Posterior vena cava (tissue), 2 donors: ENCODE measurements around the gene USP33. TPM values are rescaled to one million over a fixed set of nuclear protein-coding genes. Genes with fewer than 3 reads are reported as not detected.
A peak's percentile ranks its signal among the peaks of the same experiment; 100 is the strongest.
"Not testable (repeated sequence)": the region's sequence is repeated elsewhere in the genome, so short reads cannot be mapped to it uniquely, and the experiment has no call there.

Source experiments
- DNase-seq: peaks from one replicate; pipeline ENCODE4 v3.0.0-alpha.2; 2020; ENCODE audit warnings: low spot score
- intact Hi-C, 2 donors: fragments of 100-400 bp; cut with DNase I; formaldehyde crosslinking; loops; one replicate each; pipeline versions ENCODE4 v1.14.1 to v1.14.2; 2022 to 2023
- long read RNA-seq, 2 donors: library from polyadenylated mRNA; unstranded; transcript quantifications; one replicate each; pipeline ENCODE4 v2.0.0, GENCODE V29; 2020 to 2021
- total RNA-seq, 2 donors: library from RNA; stranded (reverse); fragmentation: NEBNext Ultra II Directional; extraction: Animal tissue kit (Norgen Biotek cat#: 25700); gene quantifications; one replicate each; pipeline ENCODE4 v1.2.1, GENCODE V29; 2021
- donor health status: DM: yes; HTN: yes; CAD: no.
- donor health status: DM: yes; HTN: yes; CAD: no.

Gene USP33
- total RNA-seq, result 10 to 100 TPM; 61.5 to 64.9 TPM
- long read RNA-seq, donor 1, full-length matches to known transcripts, result 9 of 25 reads
- long read RNA-seq, donor 1, partial matches to known transcripts, result 3 of 25 reads
- long read RNA-seq, donor 1, other reads (novel, unspliced or antisense), result 13 of 25 reads
- long read RNA-seq, donor 2, partial matches to known transcripts, result 25 of 43 reads
- long read RNA-seq, donor 2, other reads (novel, unspliced or antisense), result 18 of 43 reads

DNA sequence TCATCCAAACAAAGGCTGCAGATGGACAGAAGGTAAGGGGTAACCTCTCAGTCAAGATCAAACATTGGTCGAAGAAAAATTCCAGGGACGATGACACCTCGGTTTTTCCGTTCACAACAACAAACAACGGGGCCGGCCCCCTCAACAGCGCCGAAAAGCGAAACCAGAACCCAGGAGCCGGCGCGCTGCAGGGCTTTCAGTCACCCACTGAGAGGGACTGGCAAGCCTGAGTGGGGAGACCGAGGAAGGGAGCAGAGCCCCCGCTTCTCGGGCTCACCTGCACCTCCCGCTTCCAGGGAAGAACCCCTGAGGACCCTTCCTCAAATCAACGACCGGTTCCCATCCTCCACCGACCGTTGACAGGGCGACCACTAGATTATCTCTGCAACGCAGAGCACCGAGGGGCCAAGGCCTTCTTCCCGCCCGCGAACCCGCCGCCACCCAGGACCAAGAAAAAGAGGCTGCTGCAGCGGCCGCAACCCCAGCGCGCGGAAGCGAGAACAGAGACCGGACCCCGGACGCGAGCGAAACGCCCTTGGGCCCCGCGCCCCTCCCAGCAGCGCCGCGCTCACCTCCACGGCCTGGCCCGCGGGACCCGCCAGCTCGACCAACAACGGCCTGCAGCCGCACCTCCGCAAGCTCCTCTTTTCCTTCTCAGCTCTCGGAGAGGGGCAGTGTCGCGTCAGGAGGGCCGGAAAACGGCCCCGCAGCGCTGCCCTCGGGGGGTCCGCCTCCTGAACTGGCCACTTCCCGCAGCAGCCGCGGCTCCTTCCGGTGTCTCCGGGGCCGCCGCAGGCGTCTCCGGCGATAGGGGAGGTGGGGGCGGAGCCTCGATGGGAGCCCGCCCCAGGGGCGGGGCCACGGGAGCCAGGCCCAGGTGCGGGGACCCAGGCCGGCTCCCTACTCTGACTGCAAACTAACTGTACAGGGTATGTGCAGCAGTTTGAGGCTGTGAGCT is at the start of gene USP33:
USP33 (minus strand) TSS at position 782 of the 958 bp plus-strand sequence. CDS start 18,155 bp downstream, outside the sequence.
- peak; percentile 95 for DNase-seq
- intact Hi-C loops, result no loop called here

DNA sequence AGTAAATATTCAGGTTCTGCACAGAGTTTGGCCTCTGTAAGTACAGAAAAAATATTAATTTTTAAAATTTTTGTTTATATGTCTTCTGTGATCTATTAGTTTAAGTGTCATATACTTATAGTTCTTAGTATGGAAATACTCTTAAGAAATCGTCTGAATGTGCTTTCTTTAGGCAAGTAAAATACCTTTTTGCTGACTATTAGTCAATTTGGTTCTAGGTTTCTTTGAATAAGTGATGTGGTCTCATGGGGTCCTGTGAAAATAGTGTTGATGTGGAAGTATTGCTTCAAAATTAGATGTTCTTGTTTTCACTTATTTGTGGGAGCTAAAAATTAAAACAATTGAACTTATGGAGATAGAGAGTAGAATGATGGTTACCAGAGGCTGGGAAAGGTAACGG is 43.7 kb upstream of the USP33 start:
- DNase-seq, result no peak
- intact Hi-C loops, result no loop called here

DNA sequence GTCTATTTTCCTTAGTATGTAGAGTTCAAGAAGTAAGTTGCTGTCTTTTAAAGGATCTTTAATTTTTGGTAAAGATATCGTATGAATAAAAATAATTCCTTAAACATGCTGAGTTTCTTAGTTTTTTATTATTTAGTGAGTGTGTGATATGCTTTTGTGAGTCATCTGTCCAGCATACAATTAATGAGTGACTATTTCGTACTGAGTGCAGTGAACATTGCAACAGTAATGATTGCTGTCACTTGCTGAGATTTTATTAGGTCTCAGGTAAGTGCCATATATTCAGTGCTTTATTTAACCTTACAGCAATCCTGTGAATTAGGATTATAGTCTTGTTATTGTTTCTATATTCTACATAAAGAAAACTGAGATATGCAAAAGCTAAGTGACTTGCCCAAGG is 42.4 kb upstream of the USP33 start:
- no peak for DNase-seq
- intact Hi-C loops, result no loop called here

DNA sequence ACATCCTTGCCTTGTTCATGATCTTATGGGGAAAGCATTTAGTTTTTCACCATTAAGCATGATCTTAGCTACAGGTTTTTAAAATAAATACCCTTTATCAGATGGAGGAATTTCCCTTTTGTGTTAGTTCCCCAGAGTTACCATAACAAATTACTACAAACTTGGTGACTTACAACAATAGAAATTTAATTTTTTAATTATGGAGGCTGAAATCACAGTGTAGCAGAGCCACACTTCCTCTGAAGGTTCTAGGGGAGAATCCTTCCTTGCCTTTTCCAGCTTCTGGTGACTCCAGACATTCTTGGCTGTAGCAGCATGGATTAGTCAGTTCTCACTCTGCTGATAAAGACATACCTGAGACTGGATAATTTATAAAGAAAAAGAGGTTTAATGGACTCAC is 38.3 kb upstream of the USP33 start:
- DNase-seq, result no peak
- intact Hi-C loops, result no loop called here

DNA sequence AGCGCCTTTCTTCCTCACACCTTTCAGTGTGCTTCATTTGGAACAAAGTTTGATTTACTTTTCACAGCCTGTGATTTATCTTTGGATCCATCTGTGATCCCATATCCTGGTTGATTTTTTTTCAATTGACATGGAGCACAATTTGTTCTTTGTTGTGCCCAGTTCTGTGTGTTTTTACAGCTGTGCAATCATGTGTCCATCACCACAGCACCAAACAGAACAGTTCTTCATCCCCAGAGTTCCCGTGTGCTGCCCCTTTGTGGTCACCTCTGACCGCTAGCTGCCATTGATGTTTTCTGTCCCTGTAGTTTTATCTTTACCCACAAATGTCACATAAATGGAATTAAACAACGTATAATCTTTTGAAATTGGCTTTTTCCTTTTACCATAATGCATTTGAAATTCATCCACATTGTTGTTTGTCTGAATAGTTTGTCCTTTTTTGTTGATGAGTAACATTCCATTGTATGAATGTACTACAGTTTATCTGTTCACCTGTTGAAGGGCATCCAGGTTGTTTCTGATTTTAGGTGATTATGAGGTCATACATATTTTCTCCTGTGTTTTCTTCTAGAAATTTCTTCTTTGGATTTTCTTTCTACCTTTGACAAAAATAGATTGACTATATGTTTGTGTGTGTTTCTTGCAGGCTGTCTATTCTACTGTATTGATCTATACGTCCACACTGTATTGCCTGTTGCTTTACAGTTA is 37.2 kb upstream of the USP33 start:
- intact Hi-C loops, result no loop called here
- DNase-seq, result no peak

DNA sequence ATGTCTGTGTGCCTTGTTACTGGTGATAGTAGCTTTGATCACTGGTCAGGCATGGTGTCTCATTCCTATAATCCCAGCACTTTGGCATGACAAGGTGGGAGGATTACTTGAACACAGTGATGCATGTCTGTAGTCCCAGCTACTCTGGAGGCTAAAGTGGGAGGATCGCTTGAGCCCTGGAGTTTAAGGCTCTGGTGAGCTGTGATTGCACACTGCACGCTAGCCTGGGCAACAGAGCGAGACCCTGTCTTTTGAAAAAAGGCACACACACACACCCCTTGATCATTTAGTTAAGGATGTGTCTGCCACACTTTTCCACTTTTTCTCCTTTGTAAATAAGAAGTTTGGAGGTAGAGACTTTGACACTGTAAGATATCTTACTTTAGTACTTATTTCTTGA is 34.9 kb upstream of the USP33 start:
- no peak for DNase-seq
- intact Hi-C loops, result no loop called here

DNA sequence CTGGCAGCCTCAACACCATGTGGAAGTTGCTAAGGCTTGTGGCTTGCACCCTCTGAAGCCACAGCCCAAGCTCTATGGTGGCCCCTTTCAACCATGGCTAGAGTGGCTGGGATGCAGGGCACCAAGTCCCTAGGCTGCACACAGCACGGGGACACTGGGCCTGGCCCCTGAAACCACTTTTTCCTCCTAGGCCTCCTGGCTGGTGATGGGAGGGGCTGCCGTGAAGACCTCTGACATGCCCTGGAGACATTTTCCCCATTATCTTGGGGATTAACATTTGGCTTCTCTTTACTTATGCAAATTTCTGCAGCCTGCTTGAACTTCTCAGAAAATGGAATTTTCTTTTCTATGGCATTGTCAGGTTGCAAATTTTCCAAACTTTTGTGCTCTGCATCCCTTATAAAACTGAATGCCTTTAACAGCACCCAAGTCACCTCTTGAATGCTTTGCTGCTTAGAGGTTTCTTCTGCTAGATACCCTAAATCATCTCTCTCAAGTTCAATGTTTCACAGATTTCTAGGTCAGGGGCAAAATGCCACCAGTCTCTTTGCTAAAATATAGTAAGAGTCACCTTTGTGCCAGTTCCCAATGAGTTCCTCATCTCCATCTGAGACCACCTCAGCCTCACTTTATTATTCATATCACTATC is 26.6 kb upstream of the USP33 start:
- intact Hi-C loops, DNase-seq: not testable (repeated sequence)

DNA sequence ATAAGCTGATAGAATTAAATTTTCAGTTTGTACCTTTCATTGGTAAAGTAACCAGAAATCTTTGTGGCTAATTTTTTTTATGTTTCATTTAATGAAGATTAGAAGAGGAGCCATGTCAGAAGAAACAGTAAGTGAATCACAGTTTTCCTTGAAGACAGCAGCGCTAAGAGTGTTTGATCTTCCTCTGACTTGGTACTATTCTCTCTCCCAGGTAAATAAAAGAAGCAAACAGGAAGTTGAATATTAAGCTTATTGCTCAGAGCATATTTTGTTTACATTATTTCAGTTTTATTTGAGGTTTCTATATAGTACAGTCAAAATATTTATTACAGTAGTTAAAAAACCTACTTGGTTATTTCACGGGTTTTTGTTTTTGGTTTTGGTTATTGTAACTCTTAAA is 23.5 kb upstream of the USP33 start:
- intact Hi-C loops, result no loop called here
- DNase-seq, result no peak

DNA sequence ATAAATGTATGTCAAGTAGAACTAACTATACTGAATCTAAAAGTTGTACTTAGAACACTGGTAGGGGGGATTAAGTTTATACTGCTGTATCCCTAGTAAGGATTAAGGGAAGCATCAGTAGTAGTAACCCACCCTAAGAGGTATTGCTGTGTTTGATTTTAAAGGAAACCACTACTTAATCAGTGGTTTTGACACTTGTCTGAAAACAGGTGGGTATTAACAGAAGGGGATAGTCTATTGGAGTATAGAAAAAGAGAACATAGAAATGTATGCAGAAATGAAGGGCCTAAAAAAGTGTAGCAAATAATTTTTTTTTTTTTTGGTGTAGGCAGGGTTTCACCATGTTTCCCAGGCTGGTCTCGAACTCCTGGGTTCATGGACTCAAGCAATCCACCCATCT is 22.0 kb upstream of the USP33 start:
- intact Hi-C loops, result no loop called here
- no peak for DNase-seq

DNA sequence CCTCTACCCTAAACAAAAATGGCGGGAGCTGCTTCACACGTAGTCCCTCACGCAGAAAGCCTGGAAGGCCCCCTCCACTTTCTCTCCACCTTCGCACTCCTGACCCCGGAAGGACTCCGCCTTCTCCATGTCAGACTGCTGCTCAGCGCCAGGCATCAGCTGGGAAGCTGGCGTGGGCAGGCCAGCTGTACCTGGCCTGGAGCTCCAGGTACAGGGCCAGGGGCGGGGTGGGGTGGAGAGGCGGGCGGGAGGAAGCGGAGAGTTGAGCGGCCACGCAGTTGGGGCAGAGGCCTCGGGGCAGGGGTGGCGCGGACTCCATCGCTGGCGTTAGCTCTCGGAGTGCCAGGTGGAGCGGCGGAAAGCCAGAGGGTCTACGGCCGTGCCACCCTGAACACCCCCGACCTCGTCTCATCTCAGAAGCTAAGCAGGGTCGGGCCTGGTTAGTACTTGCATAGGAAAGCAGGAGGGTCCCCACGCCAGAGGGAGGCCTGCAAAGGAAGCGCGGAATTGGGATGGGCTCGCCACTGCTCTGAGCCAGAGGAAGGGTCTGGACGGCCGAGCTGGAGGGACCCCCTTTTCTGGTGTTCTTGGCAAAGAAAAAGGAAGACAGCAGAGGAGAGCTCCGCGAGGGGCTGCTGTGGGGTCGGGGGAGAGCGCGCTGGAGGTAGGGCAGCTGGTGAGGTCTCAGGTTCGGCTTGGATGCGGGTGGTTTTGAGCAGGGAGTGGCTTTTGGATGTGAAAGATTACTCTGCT is 20.1 kb upstream of the USP33 start, which contains the start of gene MIGA1:
MIGA1 (plus strand) TSS at position 121 of the 753 bp plus-strand sequence. CDS start 3,604 bp downstream, outside the sequence.
- peak; percentile 94 for DNase-seq
- intact Hi-C loops, result no loop called here

DNA sequence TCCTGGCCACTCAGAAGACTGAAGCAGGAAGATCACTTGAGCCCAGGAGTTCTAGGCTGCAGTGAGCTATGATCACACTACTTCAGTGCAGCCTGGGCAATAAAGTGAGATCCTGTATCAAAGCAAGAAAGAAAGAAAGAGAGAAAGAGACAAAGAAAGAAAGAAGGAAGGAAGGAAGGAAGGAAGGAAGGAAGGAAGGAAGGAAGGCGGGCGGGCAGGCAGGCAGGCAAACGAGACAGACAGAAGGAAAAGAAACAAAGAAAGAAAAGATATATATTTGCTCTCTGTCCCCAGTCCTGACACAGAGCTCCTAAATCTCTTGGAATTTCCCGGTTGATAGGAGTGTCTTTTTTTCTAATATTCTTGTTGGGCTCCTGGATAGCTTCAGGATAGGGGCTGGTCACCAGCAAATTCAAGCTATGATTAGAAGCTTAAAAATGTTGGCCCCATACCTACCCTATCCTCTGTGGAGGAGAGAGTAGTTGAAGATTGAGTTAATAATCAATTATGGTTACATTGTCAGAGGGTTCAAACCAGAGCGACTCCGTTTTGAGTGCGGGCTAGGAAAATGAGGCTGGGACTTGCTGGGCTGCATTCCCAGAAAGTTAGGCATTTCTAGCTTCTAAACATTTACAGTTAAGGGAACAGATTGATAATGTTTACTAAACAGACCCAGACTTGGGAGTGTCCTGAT is 16.5 kb upstream of the USP33 start:
- no peak for DNase-seq
- intact Hi-C loops, result no loop called here

DNA sequence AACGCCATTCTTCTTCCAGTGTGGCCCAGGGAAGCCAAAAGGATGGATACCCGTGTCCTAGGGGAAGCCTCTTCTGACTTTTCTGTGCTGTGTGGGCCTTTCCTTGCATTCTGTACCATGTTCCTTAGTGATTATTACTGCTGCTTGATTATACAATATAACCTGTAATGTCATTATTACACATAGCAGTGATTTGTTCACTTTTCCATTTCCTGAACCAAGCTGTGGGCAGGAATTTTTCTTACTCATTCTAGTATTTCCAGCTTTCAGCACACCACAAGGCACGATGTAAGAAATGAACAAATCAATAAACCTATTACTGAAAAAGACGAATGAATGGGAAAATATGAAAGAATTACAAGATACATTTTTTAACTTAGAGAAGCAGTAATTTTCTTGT is 8.4 kb upstream of the USP33 start:
- DNase-seq, result no peak
- intact Hi-C loops, result no loop called here

DNA sequence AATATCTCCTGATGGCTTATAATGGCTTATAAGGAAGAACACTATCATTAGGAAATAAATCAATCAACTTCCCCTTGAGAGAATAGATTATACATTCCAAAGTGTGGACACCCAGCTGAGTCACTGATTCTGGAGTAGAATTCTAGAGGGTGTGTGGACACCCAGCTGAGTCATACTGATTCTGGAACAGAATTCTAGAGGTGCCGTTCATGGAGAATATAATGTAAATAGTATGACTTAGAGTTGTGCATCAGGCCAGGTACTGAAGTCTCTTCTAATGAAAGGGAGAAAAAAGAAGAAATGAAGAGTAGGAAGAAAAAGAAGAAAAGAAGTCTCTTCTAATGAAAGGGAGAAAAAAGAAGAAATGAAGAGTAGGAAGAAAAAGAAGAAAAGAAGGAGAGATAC is 2.4 kb upstream of the USP33 start:
- intact Hi-C loops, result no loop called here
- no peak for DNase-seq

DNA sequence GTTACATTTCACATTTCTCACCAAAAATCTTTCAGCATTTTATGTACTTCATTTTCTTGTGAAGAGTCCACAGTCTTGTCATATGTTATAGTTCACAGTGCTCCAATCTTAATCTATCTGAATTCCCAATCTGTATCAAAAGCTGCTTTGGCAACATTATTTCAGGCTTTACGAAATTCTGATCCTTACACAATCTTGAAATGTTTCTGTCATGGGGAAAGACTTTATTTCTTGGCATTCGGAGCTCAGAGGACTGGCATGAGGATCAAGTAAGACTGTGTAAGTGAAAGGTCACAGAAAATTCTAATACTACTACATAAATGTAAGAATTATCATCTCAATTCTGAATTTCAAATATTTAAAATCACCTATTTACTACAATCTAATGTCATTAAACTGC is 2.0 kb downstream of the USP33 start:
- intact Hi-C loops, result no loop called here
- DNase-seq, result no peak

DNA sequence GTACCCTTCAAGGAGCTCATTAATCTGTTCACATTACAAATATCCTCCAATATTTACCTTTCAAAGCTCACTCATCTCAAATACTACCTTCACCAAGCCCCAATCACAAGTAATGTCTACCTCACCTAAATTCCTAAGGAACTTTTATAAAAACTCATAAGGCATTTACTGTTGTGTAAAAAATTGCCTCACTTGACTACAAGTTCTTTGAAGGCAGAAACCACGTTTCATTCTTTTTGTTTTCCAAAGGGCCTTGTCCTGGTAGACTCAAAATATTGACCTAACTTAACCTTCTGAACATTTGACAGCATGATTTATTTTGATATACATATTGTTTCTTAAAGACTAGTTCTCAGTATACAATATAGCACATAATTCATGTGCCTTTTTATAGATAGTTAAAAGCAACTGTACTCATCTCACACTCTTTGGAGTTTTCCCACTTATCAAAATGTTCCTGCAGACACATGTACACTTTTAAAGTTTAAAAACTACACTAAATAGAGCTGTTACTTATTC is 2.5 kb downstream of the USP33 start:
- no peak for DNase-seq
- intact Hi-C loops, result no loop called here

DNA sequence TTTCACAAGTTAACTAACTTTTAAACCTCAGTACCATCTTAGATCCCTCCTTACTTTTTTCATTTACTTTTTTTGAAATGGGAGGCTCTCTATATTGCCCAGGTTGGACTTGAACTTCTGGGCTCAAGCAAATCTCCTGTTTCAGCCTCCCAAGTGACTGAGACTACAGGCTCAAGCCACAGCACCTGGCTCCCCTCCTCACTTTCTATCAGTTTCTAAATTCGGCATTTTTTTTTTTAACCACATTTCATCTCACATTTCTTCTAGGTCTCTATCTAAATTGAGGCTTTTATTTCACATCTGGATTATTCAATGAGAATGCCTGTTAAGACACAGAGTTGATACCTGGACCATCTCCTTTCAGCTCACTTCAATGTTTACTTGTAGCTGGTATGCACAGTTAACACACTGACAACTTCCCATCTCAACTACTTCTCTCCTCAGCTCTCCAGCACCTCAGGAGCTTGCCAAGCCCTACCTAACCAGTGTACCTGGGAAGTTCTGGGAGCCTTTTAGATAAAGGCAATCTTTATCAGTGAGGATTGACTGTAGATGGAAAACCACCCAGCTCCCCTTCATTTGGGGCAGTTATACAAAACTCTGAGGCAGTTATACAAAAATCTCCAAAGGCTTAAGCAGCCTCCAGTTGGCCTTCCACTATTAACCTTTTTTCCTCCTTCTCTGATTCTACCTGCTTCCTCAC is 3.4 kb downstream of the USP33 start:
- intact Hi-C loops, result no loop called here
- DNase-seq, result no peak

DNA sequence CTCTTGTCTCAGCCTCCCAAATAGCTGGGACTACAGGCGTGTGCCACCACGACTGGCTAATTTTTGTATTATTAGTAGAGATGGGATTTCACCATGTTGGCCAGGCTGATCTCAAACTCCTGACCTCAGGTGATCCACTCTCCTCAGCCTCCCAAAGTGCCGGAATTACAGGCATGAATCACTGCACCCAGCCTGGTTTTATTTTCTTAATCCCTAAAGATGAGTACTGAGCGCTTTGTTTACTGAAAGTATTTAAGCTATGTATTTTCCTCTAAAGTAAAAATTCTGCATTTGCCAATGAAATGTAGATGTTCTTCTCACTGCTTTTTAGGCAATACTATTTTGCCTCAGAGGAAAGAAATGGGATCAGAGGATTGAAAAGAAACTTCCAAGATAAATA is 10.2 kb downstream of the USP33 start:
- DNase-seq, intact Hi-C loops: not testable (repeated sequence)
